ENCODE measurements around the gene CTNNAL1.

CTNNAL1 gene

GRCh38 chr9:109017061-109017460, 3.8 kb upstream of the CTNNAL1 start:
- TF ChIP-seq, protein P1, sequence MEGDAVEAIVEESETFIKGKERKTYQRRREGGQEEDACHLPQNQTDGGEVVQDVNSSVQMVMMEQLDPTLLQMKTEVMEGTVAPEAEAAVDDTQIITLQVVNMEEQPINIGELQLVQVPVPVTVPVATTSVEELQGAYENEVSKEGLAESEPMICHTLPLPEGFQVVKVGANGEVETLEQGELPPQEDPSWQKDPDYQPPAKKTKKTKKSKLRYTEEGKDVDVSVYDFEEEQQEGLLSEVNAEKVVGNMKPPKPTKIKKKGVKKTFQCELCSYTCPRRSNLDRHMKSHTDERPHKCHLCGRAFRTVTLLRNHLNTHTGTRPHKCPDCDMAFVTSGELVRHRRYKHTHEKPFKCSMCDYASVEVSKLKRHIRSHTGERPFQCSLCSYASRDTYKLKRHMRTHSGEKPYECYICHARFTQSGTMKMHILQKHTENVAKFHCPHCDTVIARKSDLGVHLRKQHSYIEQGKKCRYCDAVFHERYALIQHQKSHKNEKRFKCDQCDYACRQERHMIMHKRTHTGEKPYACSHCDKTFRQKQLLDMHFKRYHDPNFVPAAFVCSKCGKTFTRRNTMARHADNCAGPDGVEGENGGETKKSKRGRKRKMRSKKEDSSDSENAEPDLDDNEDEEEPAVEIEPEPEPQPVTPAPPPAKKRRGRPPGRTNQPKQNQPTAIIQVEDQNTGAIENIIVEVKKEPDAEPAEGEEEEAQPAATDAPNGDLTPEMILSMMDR (IDR thresholded peaks at IDR 0.05; ENCODE audit: low read length, missing control alignments): no peak
- no peak overlapping the region for H3K4me3 ChIP-seq (replicated peaks; ENCODE audit: low read depth, low read length)
- peak; percentile 13 for DNase-seq (ENCODE audit: low read depth)

GRCh38 chr9:109016132-109016531, 2.8 kb upstream of the CTNNAL1 start:
- DNase-seq (ENCODE audit: low read depth): no peak
- TF ChIP-seq, protein P1 (IDR thresholded peaks at IDR 0.05; ENCODE audit: low read length, missing control alignments): no peak

DNA sequence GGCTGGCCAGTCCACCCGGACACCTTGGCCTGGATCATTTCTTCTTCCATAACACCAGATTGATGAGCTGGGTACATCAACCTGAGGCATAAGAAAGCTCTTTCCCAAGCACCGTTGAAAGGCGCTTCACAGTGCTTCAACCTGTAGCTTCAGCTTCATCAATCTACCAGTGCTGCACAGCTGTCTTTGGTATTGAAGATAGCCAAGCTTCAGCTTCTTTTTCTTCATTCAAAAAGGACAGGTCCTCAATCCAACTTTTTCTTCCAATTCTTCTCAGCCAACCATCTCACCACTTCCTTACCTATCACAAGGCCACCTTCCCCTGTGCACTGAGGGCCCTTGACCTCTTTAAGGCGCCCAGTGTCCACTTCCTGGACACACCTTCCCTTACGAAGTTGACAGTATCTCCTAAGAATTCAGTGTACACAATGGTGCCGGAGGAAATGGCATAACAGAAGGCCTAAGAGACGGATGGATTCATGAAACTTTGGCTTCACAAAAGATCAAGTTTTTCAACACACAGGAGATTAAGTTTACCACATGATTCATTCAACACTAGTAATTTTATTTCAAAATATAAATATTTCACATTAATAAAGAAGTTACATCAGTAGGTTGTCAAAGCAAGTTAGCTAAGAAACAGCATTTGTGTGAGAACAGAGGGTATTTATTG, 1.4 kb upstream of the CTNNAL1 start:
- TF ChIP-seq, protein P1 (IDR thresholded peaks at IDR 0.05; ENCODE audit: low read length, missing control alignments): no peak
- DNase-seq (ENCODE audit: low read depth): no peak
- H3K4me3 ChIP-seq (replicated peaks; ENCODE audit: low read depth, low read length): no peak overlapping the region

More at GRCh38 chr9:109016132-109016531, 2.8 kb upstream of the CTNNAL1 start:
- H3K4me3 ChIP-seq (replicated peaks; ENCODE audit: low read depth, low read length): no peak overlapping the region

DNA sequence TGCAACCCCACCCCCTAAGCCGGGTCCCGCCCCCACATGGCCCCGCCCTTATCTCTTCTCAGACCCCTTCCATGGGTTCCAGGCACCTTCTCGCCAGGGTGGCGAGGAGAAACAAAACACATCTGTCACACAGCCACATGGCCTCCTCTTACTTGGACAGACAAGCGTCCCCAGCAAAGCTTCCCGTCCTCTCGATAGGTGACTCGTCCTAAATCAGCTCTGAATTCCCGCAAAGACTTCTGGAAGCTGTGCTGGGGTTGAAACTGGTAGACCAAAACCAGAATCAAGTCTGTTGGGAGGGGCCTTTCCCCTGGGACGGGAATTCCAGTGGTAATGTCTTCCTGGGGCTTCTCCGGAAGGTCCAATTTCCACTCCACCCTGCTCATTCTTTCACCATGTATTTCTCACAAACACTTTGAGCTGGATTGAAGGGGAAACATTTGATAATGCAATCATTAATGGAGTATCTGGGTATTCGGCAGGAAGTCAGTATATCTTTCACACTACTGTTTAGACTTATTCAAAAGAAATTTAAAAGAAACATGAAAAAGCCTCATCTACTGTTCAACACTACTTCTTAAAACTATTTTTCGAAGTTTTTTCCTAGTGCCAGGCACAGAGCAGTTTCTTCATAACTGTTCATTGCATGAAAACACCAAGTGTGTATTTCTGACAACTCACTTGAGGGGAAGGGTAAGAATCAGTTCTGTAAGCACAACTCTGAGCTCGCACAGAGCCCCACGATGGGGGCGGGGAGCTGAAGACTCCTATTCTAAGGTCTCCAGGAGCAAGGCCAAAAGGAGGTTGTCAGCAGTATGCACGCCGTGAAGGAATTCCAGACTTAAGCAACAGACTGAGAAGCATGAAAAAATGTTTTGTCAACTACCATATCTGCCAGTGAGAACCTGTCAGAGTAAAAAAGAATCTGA, 644 bp upstream of the CTNNAL1 start:
- TF ChIP-seq, protein P1 (IDR thresholded peaks at IDR 0.05; ENCODE audit: low read length, missing control alignments): no peak
- DNase-seq (ENCODE audit: low read depth): peak; percentile 85
- H3K4me3 ChIP-seq (replicated peaks; ENCODE audit: low read depth, low read length): peak overlapping the region; percentile 48

DNA sequence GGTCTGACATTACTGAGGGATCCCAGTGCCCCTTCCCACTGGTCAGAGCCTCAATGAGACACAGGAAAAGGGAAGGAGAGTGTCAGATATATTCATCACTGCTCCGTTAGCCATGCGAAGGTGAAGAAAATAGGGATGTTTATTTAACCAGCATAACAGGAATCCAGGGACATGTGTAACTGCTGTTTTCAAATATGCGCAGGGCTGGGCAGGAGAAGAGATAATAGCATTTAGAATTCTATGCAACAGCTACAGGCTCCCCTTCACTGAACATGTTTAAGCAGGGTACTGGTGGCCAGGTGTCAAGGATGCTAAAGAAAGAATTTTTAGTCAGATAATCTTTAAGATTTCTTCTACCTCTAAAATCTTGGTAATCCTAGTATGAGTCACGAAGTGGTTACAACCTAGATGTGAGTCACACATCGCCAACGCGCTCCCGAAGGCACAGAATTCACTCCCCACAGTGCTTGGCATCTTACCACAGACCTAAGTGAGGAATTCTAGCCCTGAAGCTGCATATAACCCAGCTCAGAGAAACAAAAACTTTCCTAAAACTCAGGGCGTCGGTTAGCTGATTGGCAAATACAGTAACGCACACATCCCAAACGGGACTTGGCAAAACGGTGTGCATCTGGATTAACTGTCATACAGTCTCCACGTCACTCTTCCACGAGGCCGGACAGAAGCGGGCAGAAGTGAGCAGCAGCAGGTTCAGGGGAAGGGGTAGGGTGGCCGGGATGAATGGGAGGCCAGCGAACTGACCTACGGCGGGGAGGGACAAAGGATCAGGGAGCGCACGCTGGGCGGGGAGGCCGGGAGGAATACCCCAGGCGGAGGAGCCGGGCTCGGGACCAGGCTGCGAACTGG, 1.1 kb downstream of the CTNNAL1 start:
- DNase-seq (ENCODE audit: low read depth): peak; percentile 91
- peak overlapping the region; percentile 77 for H3K4me3 ChIP-seq (replicated peaks; ENCODE audit: low read depth, low read length)
- TF ChIP-seq, protein P1 (IDR thresholded peaks at IDR 0.05; ENCODE audit: low read length, missing control alignments): no peak

- peak overlapping the region; percentile 9 for H3K4me3 ChIP-seq (replicated peaks; ENCODE audit: low read depth, low read length)
- peak; percentile 16 for DNase-seq (ENCODE audit: low read depth)
- TF ChIP-seq, protein P1 (IDR thresholded peaks at IDR 0.05; ENCODE audit: low read length, missing control alignments): no peak
Measured at GRCh38 chr9:109011231-109011671, 2.0 kb downstream of the CTNNAL1 start.

Data from fibroblast of pulmonary artery (primary cell).